Suppressor macrophage treated with lipopolysaccharide for 1 hour (primary cell): Measurements from ENCODE around the gene DPP6.

Experiments
- DNase-seq, 3 donors: peaks; one replicate each; pipeline ENCODE4 v3.0.0-alpha.2; 2020 to 2022

DPP6 gene

GRCh38 chr7:154868921-154869320 is 816.7 kb downstream of the DPP6 start:
- DNase-seq = no peak

GRCh38 chr7:154869436-154869835 is 817.2 kb downstream of the DPP6 start:
- DNase-seq = no peak

GRCh38 chr7:154871507-154871906 is 819.3 kb downstream of the DPP6 start:
- DNase-seq = no peak

- DNase-seq = no peak
Observed at GRCh38 chr7:154871928-154872750, 819.9 kb downstream of the DPP6 start.

GRCh38 chr7:154872811-154873499 is 820.8 kb downstream of the DPP6 start:
- no peak for DNase-seq

- no peak for DNase-seq
Observed at GRCh38 chr7:154873500-154874121, 821.4 kb downstream of the DPP6 start.

GRCh38 chr7:154874409-154875113 is 822.4 kb downstream of the DPP6 start:
- no peak for DNase-seq

- DNase-seq = no peak
Observed at GRCh38 chr7:154875297-154875696, 823.1 kb downstream of the DPP6 start.

- DNase-seq = no peak
Observed at GRCh38 chr7:154876516-154876915, 824.3 kb downstream of the DPP6 start.

- DNase-seq = no peak
Observed at GRCh38 chr7:154877031-154877430, 824.8 kb downstream of the DPP6 start.

GRCh38 chr7:154879629-154880028 is 827.4 kb downstream of the DPP6 start:
- no peak for DNase-seq

GRCh38 chr7:154880513-154880912 is 828.3 kb downstream of the DPP6 start:
- no peak for DNase-seq

GRCh38 chr7:154881026-154881425 is 828.8 kb downstream of the DPP6 start:
- no peak for DNase-seq

GRCh38 chr7:154881526-154881925 is 829.3 kb downstream of the DPP6 start:
- DNase-seq = no peak

- DNase-seq = no peak
Observed at GRCh38 chr7:154882931-154883474, 830.8 kb downstream of the DPP6 start.

- DNase-seq = no peak
Observed at GRCh38 chr7:154884348-154884920, 832.2 kb downstream of the DPP6 start.

- DNase-seq = no peak
Observed at GRCh38 chr7:154886591-154886990, 834.4 kb downstream of the DPP6 start.

GRCh38 chr7:154888690-154889089 is 836.5 kb downstream of the DPP6 start:
- DNase-seq = no peak

GRCh38 chr7:154892459-154892858 is 840.3 kb downstream of the DPP6 start:
- peak; percentile 19 to 62 (median 21) for DNase-seq

- no peak for DNase-seq
Observed at GRCh38 chr7:154896076-154896475, 843.9 kb downstream of the DPP6 start.

- no peak for DNase-seq
Observed at GRCh38 chr7:154898973-154899855, 847.0 kb downstream of the DPP6 start.
